NCI-H1930 (cell line): ENCODE measurements around the gene MROH2A.
"Not testable (repeated sequence)": the region's sequence is repeated elsewhere in the genome, so short reads cannot be mapped to it uniquely, and the experiment has no call there.

Experiments used
- DNase-seq, 2 experiments: peaks; one replicate each; lab custom pipeline; 2025; lab: John Stamatoyannopoulos, UW

The MROH2A gene

GRCh38 chr2:233778030-233778429 lies at the start of gene MROH2A:
Gene MROH2A (plus strand): TSS chr2:233778330. CDS start chr2:233779359, 1,029 bp downstream.
- DNase-seq, result no peak

GRCh38 chr2:233728723-233729301 lies 49.3 kb upstream of the MROH2A start, which contains the start of gene UGT1A3:
Gene UGT1A3 (plus strand): TSS chr2:233729042. CDS start chr2:233729127, 85 bp downstream.
- DNase-seq, result no peak

- DNase-seq, result not testable (repeated sequence)
These were observed 41.1 kb upstream of the MROH2A start for GRCh38 chr2:233736868-233737653.

GRCh38 chr2:233740870-233741269 lies 37.3 kb upstream of the MROH2A start:
- no peak for DNase-seq

- DNase-seq, result no peak
These were observed 34.5 kb upstream of the MROH2A start for GRCh38 chr2:233743464-233744259.

GRCh38 chr2:233745073-233745755 lies 32.9 kb upstream of the MROH2A start:
- DNase-seq, result no peak

GRCh38 chr2:233745838-233746237 lies 32.3 kb upstream of the MROH2A start:
- DNase-seq, result not testable (repeated sequence)

GRCh38 chr2:233746475-233747282 lies 31.5 kb upstream of the MROH2A start:
- DNase-seq, result no peak

- DNase-seq, result no peak
These were observed 30.9 kb upstream of the MROH2A start for GRCh38 chr2:233747283-233747544.

- DNase-seq, result not testable (repeated sequence)
These were observed 27.4 kb upstream of the MROH2A start for GRCh38 chr2:233750689-233751088.

- not testable (repeated sequence) for DNase-seq
These were observed 26.7 kb upstream of the MROH2A start for GRCh38 chr2:233751212-233752009.

GRCh38 chr2:233754872-233755611 lies 23.1 kb upstream of the MROH2A start:
- DNase-seq, result no peak

GRCh38 chr2:233756429-233757081 lies 21.6 kb upstream of the MROH2A start:
- DNase-seq, result no peak

- no peak for DNase-seq
These were observed 20.0 kb upstream of the MROH2A start for GRCh38 chr2:233758141-233758540.

GRCh38 chr2:233758849-233759248 lies 19.3 kb upstream of the MROH2A start:
- no peak for DNase-seq

- DNase-seq, result no peak
These were observed 18.1 kb upstream of the MROH2A start, which contains the start of gene UGT1A1 for GRCh38 chr2:233760043-233760442. Gene UGT1A1 (plus strand): TSS chr2:233760270. CDS start chr2:233760288, 18 bp downstream.

GRCh38 chr2:233761040-233761769 lies 16.9 kb upstream of the MROH2A start:
- DNase-seq, result no peak

GRCh38 chr2:233764264-233764663 lies 13.9 kb upstream of the MROH2A start:
- no peak for DNase-seq

- no peak for DNase-seq
These were observed 13.4 kb upstream of the MROH2A start for GRCh38 chr2:233764761-233765160.
